SK-N-SH treated with all-trans-retinoic acid at 6 μM for 48 hours (cell line): Measurements from ENCODE around the gene EPB41L5.

ENCODE experiments used
- ATAC-seq: fragments of 200-7000 bp; cut with Tn5 transposase; 3 replicates; pipeline ENCODE4 v1.9.1; 2020; ENCODE audit warnings: mild to moderate bottlenecking, moderate library complexity
- ARNTL ChIP-seq: fragments of 450-650 bp; formaldehyde crosslinking; IDR thresholded peaks from 2 replicates; pipeline ENCODE4 v1.5.0; 2020; ENCODE audit warnings: low read depth, mild to moderate bottlenecking, moderate library complexity, borderline replicate concordance
- BACH2 ChIP-seq: fragments of 250-450 bp; sonication (Bioruptor Pico); IDR thresholded peaks from 2 replicates; pipeline ENCODE4 v1.9.0; 2021; ENCODE audit warnings: mild to moderate bottlenecking, borderline replicate concordance
- CREB5 ChIP-seq: fragments of 250-450 bp; sonication (Bioruptor Pico); IDR thresholded peaks from 2 replicates; pipeline ENCODE4 v1.5.1; 2020; ENCODE audit warnings: low read depth, mild to moderate bottlenecking, moderate library complexity
- CSDC2 ChIP-seq: fragments of 250-450 bp; sonication (Bioruptor Pico); IDR thresholded peaks from 2 replicates; pipeline ENCODE4 v1.5.0; 2020; ENCODE audit warnings: mild to moderate bottlenecking, moderate library complexity
- CSRNP3 ChIP-seq: fragments of 250-450 bp; sonication (Bioruptor Pico); IDR thresholded peaks from 2 replicates; pipeline ENCODE4 v1.5.1; 2021; ENCODE audit warnings: mild to moderate bottlenecking, moderate library complexity
- ESRRG ChIP-seq: fragments of 250-450 bp; sonication (Bioruptor Pico); IDR thresholded peaks from 2 replicates; pipeline ENCODE4 v1.6.1; 2021; ENCODE audit warnings: mild to moderate bottlenecking
- GLIS3 ChIP-seq: fragments of 250-450 bp; sonication (Bioruptor Pico); IDR thresholded peaks from 2 replicates; pipeline ENCODE4 v1.5.0; 2020; ENCODE audit warnings: mild to moderate bottlenecking, moderate library complexity
- ISL1 ChIP-seq: fragments of 250-450 bp; sonication (Bioruptor Pico); IDR thresholded peaks from 2 replicates; pipeline ENCODE4 v2.1.2; 2022; ENCODE audit warnings: mild to moderate bottlenecking, moderate library complexity
- OSR1 ChIP-seq: fragments of 250-450 bp; sonication (Bioruptor Pico); IDR thresholded peaks from 2 replicates; pipeline ENCODE4 v1.8.0; 2022; ENCODE audit warnings: moderate library complexity, mild to moderate bottlenecking, inconsistent platforms
- PATZ1 ChIP-seq: fragments of 250-450 bp; sonication (Bioruptor Pico); IDR thresholded peaks from 2 replicates; pipeline ENCODE4 v1.8.0; 2020; ENCODE audit warnings: mild to moderate bottlenecking, moderate library complexity, borderline replicate concordance
- POU6F1 ChIP-seq: fragments of 250-450 bp; sonication (Bioruptor Pico); IDR thresholded peaks from 2 replicates; pipeline ENCODE4 v1.8.0; 2021; ENCODE audit warnings: low read depth, mild to moderate bottlenecking, moderate library complexity, borderline replicate concordance
- PPARA ChIP-seq: fragments of 250-450 bp; sonication (Bioruptor Pico); IDR thresholded peaks from 2 replicates; pipeline ENCODE4 v1.5.0; 2020; ENCODE audit warnings: mild to moderate bottlenecking, borderline replicate concordance
- RARB ChIP-seq: fragments of 250-450 bp; sonication (Bioruptor Pico); IDR thresholded peaks from 2 replicates; pipeline ENCODE4 v1.8.0; 2021; ENCODE audit warnings: mild to moderate bottlenecking, moderate library complexity
- SNAI2 ChIP-seq: fragments of 250-450 bp; sonication (Bioruptor Pico); IDR thresholded peaks from 2 replicates; pipeline ENCODE4 v1.5.0; 2020; ENCODE audit warnings: mild to moderate bottlenecking, moderate library complexity
- TCF4 ChIP-seq: fragments of 250-450 bp; sonication (Bioruptor Pico); IDR thresholded peaks from 2 replicates; pipeline ENCODE4 v1.8.0; 2021; ENCODE audit warnings: mild to moderate bottlenecking, moderate library complexity, borderline replicate concordance
- TOX ChIP-seq: fragments of 250-450 bp; sonication (Bioruptor Pico); IDR thresholded peaks from 2 replicates; pipeline ENCODE4 v1.8.0; 2021; ENCODE audit warnings: mild to moderate bottlenecking, moderate library complexity, borderline replicate concordance
- TSHZ2 ChIP-seq: fragments of 250-450 bp; sonication (Bioruptor Pico); IDR thresholded peaks from 2 replicates; pipeline ENCODE4 v1.5.0; 2020; ENCODE audit warnings: mild to moderate bottlenecking, moderate library complexity
- ZC3H10 ChIP-seq: fragments of 250-450 bp; sonication (Bioruptor Pico); IDR thresholded peaks from 2 replicates; pipeline ENCODE4 v1.5.1; 2021; ENCODE audit warnings: mild to moderate bottlenecking, moderate library complexity
- ZFP3 ChIP-seq: fragments of 250-450 bp; sonication (Bioruptor Pico); IDR thresholded peaks from 2 replicates; pipeline ENCODE4 v1.5.0; 2020; ENCODE audit warnings: mild to moderate bottlenecking, moderate library complexity
- ZFP30 ChIP-seq: fragments of 450-650 bp; formaldehyde crosslinking; IDR thresholded peaks from 2 replicates; pipeline ENCODE4 v1.5.0; 2022; ENCODE audit warnings: mild to moderate bottlenecking, moderate library complexity
- ZNF70 ChIP-seq: fragments of 450-650 bp; formaldehyde crosslinking; IDR thresholded peaks from 2 replicates; pipeline ENCODE4 v1.5.0; 2020; ENCODE audit warnings: mild to moderate bottlenecking, moderate library complexity
- ZNF8 ChIP-seq: fragments of 450-650 bp; formaldehyde crosslinking; IDR thresholded peaks from 2 replicates; pipeline ENCODE4 v1.5.0; 2020; ENCODE audit warnings: mild to moderate bottlenecking, moderate library complexity

EPB41L5 gene

GRCh38 chr2:120227111-120227991 lies 214.5 kb downstream of the EPB41L5 start:
- ATAC-seq = no peak
- TF ChIP-seq ESRRG = no peak
- TF ChIP-seq CSRNP3 (CRISPR knock-in tag) = no peak
- TF ChIP-seq SNAI2 = no peak
- no peak for TF ChIP-seq OSR1 (CRISPR knock-in tag)
- TF ChIP-seq PPARA = no peak
- TF ChIP-seq CREB5 (CRISPR knock-in tag) = no peak
- no peak for TF ChIP-seq GLIS3 (CRISPR knock-in tag)
- TF ChIP-seq ZC3H10 (CRISPR knock-in tag) = no peak
- no peak for TF ChIP-seq POU6F1 (CRISPR knock-in tag)
- no peak for TF ChIP-seq TSHZ2 (CRISPR knock-in tag)
- no peak for TF ChIP-seq TCF4 (CRISPR knock-in tag)
- no peak for TF ChIP-seq ZFP30 (CRISPR knock-in tag)
- TF ChIP-seq PATZ1 = no peak
- TF ChIP-seq ISL1 (CRISPR knock-in tag) = no peak
- TF ChIP-seq ZNF70 (CRISPR knock-in tag) = no peak
- no peak for TF ChIP-seq CSDC2 (CRISPR knock-in tag)
- no peak for TF ChIP-seq ZFP3 (CRISPR knock-in tag)
- TF ChIP-seq BACH2 (CRISPR knock-in tag) = no peak
- no peak for TF ChIP-seq TOX
- no peak for TF ChIP-seq RARB (CRISPR knock-in tag)

GRCh38 chr2:120228503-120228902 lies 215.6 kb downstream of the EPB41L5 start:
- ATAC-seq = peak; percentile 39

More at GRCh38 chr2:120228503-120228902, 215.6 kb downstream of the EPB41L5 start:
- TF ChIP-seq PPARA = no peak
- no peak for TF ChIP-seq CREB5 (CRISPR knock-in tag)
- no peak for TF ChIP-seq ZNF8
- no peak for TF ChIP-seq GLIS3 (CRISPR knock-in tag)
- no peak for TF ChIP-seq BACH2 (CRISPR knock-in tag)
- TF ChIP-seq ISL1 (CRISPR knock-in tag) = no peak
- no peak for TF ChIP-seq TOX
- no peak for TF ChIP-seq SNAI2
- TF ChIP-seq ZC3H10 (CRISPR knock-in tag) = no peak
- TF ChIP-seq CSRNP3 (CRISPR knock-in tag) = no peak
- TF ChIP-seq ARNTL (CRISPR knock-in tag) = no peak
- TF ChIP-seq ESRRG = no peak
